Neuron (in vitro differentiated cells): Measurements from ENCODE around the gene NRDC.

ENCODE experiments used
- H2AFZ ChIP-seq: one replicate; pipeline ENCODE4 v1.6.1; 2013; ENCODE audit warnings: low read depth, mild to moderate bottlenecking, inconsistent platforms, low read length, moderate library complexity
- H3K27me3 ChIP-seq: one replicate; pipeline ENCODE4 v1.6.1; 2013; ENCODE audit warnings: low read length; ENCODE audit not compliant: insufficient read depth
- H3K36me3 ChIP-seq: one replicate; pipeline ENCODE4 v1.6.1; 2013; ENCODE audit warnings: low read length; ENCODE audit not compliant: insufficient read depth
- H3K4me1 ChIP-seq: one replicate; pipeline ENCODE4 v1.6.1; 2013; ENCODE audit warnings: low read length; ENCODE audit not compliant: insufficient read depth
- H3K4me3 ChIP-seq: 2 replicates; pipeline ENCODE4 v1.5.1; 2013; ENCODE audit warnings: mild to moderate bottlenecking, low read length, moderate library complexity
- H3K9me3 ChIP-seq: one replicate; pipeline ENCODE4 v1.6.1; 2013; ENCODE audit warnings: low read length

Gene NRDC

DNA sequence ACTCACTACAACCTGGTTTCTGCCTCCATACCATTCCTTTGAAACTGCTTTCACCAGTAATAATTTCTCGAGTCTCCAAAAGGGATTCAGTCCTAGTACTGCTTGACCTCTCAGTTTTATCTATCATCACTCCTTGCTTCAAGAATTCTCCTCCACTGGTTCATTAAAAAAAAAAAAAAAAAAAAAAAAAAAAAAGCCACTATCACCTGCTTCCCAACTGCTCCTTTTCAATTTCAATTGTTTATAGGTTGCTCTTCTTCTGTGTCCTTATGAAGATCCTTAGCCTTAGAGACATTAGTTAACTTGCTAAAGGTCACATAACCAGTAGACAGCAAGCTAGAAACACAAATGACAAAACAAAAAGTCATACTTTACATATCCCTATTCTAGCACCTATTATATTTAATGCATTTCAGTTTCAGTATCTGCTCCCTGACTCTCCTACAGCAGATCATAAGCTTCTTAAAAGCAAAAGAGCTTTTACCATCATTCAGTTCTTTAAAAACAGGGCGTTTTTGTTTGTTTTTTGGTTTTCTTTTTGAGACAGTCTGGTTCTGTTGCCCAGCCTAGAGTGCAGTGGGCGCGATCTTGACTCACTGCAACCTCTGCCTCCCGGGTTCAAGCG, 7.1 kb downstream of the NRDC start:
- H3K4me3 ChIP-seq: no peak overlapping the region
- peaks cover 14% of the 10 kb centered on the region for H3K4me1 ChIP-seq
- no peaks in the 10 kb centered on the region for H3K9me3 ChIP-seq
- H3K36me3 ChIP-seq: peaks cover 3% of the 10 kb centered on the region
- H3K27me3 ChIP-seq: no peaks in the 10 kb centered on the region
- H2AFZ ChIP-seq: no peak overlapping the region

DNA sequence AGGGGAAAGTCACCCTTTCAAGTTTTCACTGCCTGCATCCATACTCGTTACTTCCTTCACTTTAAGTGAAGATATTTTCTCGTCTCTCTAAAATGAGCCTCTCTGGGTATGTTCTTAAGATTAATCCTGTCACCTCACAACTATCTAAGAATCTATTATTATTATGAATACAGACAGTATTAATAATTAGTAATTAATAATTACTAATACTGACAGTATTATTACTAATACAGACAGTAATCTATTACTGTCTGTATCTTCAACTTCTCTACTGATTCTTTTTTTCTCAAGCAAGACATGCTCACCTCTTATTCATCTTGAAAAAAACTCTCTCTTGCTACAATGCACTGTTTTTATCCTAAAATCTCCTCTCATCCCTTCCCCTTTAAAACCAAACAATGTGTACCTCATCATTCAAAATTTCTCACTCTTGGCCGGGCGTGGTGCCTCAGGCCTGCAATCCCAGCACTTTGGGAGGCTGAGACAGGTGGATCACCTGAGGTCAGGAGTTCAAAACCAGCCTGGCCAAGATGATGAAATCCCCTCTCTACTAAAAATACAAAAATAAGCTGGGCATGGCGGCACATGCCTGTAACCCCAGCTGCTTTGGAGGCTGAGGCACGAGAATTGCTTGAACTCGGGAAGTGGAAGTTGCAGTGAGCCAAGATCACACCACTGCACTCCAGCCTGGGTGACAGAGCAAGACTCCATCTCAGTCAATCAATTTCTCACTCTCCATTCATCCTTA, 7.8 kb downstream of the NRDC start:
- H3K36me3 ChIP-seq: peaks cover 3% of the 10 kb centered on the region
- H3K9me3 ChIP-seq: no peaks in the 10 kb centered on the region
- no peak overlapping the region for H2AFZ ChIP-seq
- H3K27me3 ChIP-seq: no peaks in the 10 kb centered on the region
- peaks cover 12% of the 10 kb centered on the region for H3K4me1 ChIP-seq
- H3K4me3 ChIP-seq: no peak overlapping the region

DNA sequence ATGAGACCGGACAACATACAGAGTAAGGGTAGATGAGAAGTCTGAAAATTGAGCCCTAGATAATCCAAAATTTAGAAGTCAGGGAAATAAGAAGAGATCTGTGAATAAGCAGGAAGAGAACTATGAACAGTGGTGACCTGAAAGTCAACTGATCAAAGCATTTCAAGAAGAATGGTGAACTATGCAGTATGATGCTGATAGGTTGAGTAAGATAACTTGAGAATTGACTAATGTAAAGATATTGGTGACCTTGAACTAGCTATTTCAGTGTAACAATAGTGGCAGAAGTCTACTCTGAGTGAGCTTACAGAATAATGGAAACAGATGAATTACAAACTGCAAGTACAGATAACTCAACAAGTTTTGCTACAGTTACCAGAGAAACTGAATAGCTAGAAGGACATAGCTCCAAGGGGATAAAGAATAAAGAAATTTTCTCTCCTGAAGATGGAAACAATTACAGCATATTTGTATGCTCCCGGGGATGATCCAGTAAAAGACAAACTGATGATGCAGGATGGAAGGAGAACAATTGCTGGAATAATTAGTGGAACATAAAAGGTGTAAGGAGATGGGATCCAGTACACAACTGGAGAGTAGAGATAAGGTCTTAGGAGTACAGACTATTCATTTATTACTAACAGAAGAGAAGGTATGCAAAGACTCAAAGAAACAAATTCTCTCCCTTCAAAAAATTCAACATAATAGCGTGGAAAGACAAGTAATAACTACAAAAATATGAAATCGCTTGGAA, 10.9 kb downstream of the NRDC start:
- Histone ChIP-seq H3K9me3 (no peaks in the 10 kb centered on the region), H3K4me1 (peaks cover 10% of the 10 kb centered on the region), H2AFZ (no peak overlapping the region), H3K27me3 (no peaks in the 10 kb centered on the region), H3K4me3 (no peak overlapping the region), H3K36me3 (peaks cover 2% of the 10 kb centered on the region)

- Histone ChIP-seq H2AFZ (no peak overlapping the region), H3K36me3 (peaks cover 2% of the 10 kb centered on the region), H3K4me1 (peaks cover 10% of the 10 kb centered on the region), H3K9me3 (no peaks in the 10 kb centered on the region), H3K27me3 (no peaks in the 10 kb centered on the region), H3K4me3 (no peak overlapping the region)
These were observed 15.1 kb downstream of the NRDC start for GRCh38 chr1:51863384-51863783.

DNA sequence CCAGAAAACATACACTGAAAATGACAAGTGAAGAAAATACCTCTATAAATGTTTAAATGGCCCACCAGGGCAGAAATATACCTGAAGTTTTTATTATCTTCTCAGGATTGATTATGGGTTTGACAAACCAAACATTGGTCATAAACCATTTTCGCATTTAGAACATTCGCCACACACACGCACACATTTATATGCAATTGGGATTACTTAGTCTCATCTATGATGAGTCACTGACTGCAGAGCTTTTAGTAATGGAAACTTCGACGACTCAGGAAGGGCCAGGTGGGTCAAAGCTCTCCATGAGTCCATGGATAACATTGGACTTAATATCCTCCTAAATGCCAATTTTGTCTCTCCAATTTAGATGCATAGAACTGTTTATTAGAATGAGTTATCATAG, 16.9 kb downstream of the NRDC start:
- no peaks in the 10 kb centered on the region for H3K27me3 ChIP-seq
- no peak overlapping the region for H2AFZ ChIP-seq
- no peaks in the 10 kb centered on the region for H3K9me3 ChIP-seq
- no peak overlapping the region for H3K4me3 ChIP-seq
- peaks cover 2% of the 10 kb centered on the region for H3K36me3 ChIP-seq
- no peaks in the 10 kb centered on the region for H3K4me1 ChIP-seq

DNA sequence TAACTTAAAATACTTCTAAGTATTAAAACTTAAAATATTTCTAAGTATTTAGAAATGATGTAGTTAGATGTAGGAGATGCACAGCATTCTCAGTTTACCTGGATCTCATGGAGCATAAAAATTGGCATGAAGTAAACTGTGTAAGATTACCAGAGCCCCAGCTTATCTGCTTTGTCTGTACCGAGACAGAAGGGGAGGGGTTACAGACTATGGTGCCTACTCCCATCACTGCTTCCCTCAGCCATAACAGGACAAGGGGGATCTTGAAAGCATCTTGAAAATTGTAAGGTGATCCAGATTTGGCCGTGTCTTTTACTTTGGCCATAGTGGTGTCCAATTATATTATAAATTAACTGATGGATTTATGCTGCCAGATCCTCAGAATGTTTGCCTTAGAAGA, 18.8 kb downstream of the NRDC start:
- no peaks in the 10 kb centered on the region for H3K9me3 ChIP-seq
- H3K27me3 ChIP-seq: no peaks in the 10 kb centered on the region
- H3K4me3 ChIP-seq: no peak overlapping the region
- H3K36me3 ChIP-seq: peaks cover 5% of the 10 kb centered on the region
- H2AFZ ChIP-seq: no peak overlapping the region
- H3K4me1 ChIP-seq: no peaks in the 10 kb centered on the region

DNA sequence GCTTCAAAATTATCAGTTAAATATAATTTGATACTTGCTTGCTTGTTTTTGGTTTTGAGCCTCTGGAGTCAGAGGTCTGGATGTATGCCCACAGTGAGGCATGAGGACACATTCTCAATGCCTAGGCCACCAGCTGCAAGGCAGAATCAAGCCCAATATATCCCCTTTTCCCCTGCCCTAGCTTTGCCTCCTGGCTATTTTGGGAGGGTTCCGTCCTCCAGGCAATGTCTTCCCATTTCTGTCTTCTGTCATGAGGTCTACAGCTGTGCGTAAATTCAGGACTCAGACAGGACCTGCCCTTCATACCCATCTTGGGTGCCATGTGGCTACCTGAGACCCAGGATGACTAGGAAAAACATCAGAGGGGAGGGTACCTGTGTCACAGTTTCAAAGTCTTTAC, 19.2 kb downstream of the NRDC start:
- H3K4me1 ChIP-seq: no peaks in the 10 kb centered on the region
- no peak overlapping the region for H3K4me3 ChIP-seq
- no peak overlapping the region for H2AFZ ChIP-seq

DNA sequence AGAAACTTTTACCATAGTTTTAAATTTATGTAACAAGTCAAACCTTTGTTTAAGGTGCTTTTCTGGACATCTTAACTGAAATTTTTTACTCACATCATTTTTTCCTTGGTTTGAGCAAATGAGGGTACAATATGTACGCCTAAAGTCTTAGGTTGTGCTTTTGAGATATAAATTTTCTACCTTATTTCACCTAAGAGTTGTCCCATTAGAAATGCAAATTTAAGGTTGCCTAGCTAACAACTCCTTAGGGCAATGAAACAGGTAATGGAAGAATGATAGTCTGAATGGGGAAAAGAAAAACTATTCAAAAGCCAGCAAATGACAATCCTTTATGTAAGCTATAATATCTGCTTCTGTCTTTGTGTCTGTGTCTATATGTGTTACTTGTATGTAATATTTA, 19.6 kb downstream of the NRDC start:
- H3K9me3 ChIP-seq: no peaks in the 10 kb centered on the region
- H3K36me3 ChIP-seq: peaks cover 5% of the 10 kb centered on the region

More for the DNA sequence above, 19.2 kb downstream of the NRDC start:
- no peaks in the 10 kb centered on the region for H3K9me3 ChIP-seq
- H3K27me3 ChIP-seq: no peaks in the 10 kb centered on the region
- H3K36me3 ChIP-seq: peaks cover 5% of the 10 kb centered on the region

GRCh38 chr1:51856745-51857144, 21.8 kb downstream of the NRDC start:
- Histone ChIP-seq H3K4me3 (no peak overlapping the region), H3K9me3 (no peaks in the 10 kb centered on the region), H3K36me3 (peaks cover 3% of the 10 kb centered on the region), H3K27me3 (no peaks in the 10 kb centered on the region), H3K4me1 (no peaks in the 10 kb centered on the region), H2AFZ (no peak overlapping the region)

More for the DNA sequence above, 19.6 kb downstream of the NRDC start:
- no peak overlapping the region for H3K4me3 ChIP-seq
- no peak overlapping the region for H2AFZ ChIP-seq
- no peaks in the 10 kb centered on the region for H3K4me1 ChIP-seq
- H3K27me3 ChIP-seq: no peaks in the 10 kb centered on the region

GRCh38 chr1:51855624-51856023, 22.9 kb downstream of the NRDC start:
- H3K9me3 ChIP-seq: no peaks in the 10 kb centered on the region
- no peaks in the 10 kb centered on the region for H3K27me3 ChIP-seq
- H3K36me3 ChIP-seq: peaks cover 3% of the 10 kb centered on the region
- H3K4me1 ChIP-seq: no peaks in the 10 kb centered on the region
- no peak overlapping the region for H2AFZ ChIP-seq
- H3K4me3 ChIP-seq: no peak overlapping the region

GRCh38 chr1:51853360-51853759, 25.2 kb downstream of the NRDC start:
- H3K27me3 ChIP-seq: no peaks in the 10 kb centered on the region
- H3K9me3 ChIP-seq: no peaks in the 10 kb centered on the region
- no peak overlapping the region for H2AFZ ChIP-seq
- peaks cover 3% of the 10 kb centered on the region for H3K36me3 ChIP-seq
- H3K4me3 ChIP-seq: no peak overlapping the region
- no peaks in the 10 kb centered on the region for H3K4me1 ChIP-seq

- Histone ChIP-seq H3K9me3 (no peaks in the 10 kb centered on the region), H3K4me3 (no peak overlapping the region), H3K36me3 (peaks cover 3% of the 10 kb centered on the region), H3K4me1 (no peaks in the 10 kb centered on the region), H3K27me3 (no peaks in the 10 kb centered on the region), H2AFZ (no peak overlapping the region)
These were observed 26.6 kb downstream of the NRDC start for GRCh38 chr1:51851882-51852396.
